Astrocyte (in vitro differentiated cells and primary cell): Measurements from ENCODE around the gene PLEKHG3.

Experiments used
- CTCF ChIP-seq: IDR thresholded peaks from 2 replicates; pipeline ENCODE4 v1.5.1; 2011; ENCODE audit warnings: low read depth, mild to moderate bottlenecking, inconsistent platforms, low read length, moderate library complexity; ENCODE audit not compliant: insufficient read depth
- EZH2 ChIP-seq: IDR thresholded peaks from 2 replicates; pipeline ENCODE4 v1.6.1; 2012; ENCODE audit warnings: mild to moderate bottlenecking, low read length, inconsistent platforms; ENCODE audit not compliant: insufficient read depth

GRCh38 chr14:64713677-64714076 is 9.5 kb downstream of the PLEKHG3 start:
- TF ChIP-seq EZH2 (no peak), CTCF (no peak)
